Measurements from ENCODE around the gene PHLDA2.

- TF ChIP-seq CTCF (optimal IDR thresholded peaks at IDR 0.05 in 1 of 3, IDR thresholded peaks at IDR 0.05 in 1 of 3, conservative IDR thresholded peaks at IDR 0.05 in 1 of 3; ENCODE audit: extremely low read depth in 1 of 3, insufficient read depth in 2 of 3, low read length in 3 of 3) (no peak), EZH2 (IDR thresholded peaks at IDR 0.05; ENCODE audit: low read length) (no peak)
These were observed 15.3 kb upstream of the PHLDA2 start for GRCh38 chr11:2944530-2944929.

All from keratinocyte (primary cell).